ENCODE data around the gene MYL2.

The MYL2 gene

DNA sequence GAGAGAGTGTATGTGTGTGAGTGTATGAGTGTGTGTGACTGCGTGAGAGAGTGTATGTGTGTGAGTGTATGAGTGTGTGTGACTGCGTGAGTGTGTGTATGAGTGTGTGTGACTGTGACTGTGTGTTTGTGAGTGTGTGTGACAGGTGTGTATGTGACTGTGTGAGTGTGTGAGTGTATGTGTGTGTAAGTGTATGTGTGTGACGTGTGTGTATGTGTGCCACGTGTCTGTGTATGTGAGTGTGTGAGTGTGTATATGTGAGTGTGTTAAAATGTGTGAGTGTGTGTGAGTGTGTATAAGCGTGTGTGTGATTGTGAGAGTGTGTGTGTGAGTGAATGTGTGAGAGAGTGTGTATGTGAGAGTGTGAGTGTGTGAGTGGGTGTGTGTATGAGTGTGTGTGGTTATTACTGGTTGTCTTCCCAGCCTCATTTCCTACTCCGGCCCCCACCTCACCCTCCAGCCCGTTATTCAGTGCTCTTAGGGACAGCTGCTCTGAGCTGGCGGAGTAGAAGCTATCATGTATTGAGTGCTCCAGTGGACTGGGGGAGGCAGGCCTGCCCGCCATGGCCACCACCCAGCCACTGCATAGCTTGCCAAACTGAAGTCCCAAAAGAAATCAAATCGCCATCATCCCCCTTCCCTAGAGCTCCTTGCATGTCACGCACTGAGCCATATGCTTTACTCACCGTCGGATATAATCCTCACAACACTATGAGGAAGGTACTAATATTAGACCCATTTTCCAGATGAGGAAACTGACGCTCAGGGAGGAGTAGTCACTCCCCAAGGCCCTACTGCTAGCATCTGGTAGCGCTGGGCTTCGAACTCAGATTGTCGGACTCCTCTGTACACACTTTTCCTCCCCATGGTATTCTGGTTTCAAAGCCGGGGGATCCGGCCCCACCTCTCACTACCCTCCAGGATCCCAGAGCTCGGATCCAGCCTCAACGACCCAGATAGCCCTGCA, 10.3 kb upstream of the MYL2 start:
- no peak for DNase-seq (ENCODE audit: low read depth in 1 of 2, low spot score in 1 of 2)

DNA sequence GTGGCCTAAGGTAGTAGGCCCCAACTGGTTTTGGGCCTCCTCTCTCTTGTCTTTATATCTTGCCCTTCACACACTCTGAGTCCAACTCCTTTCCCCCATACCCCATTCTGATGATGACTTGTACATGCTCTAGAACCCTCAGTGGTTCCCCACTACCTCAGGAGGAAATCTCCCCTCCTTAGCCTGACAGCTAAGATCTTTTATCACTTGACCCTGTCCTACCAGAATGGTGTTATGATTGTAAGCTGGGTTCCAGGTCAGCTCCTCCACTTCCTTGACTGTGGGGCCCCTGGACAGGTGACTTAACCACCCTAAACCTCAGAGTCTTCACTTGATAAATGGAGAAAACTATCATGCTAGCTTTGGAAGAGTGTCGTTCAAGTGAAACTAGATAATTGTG, 9.4 kb upstream of the MYL2 start:
- DNase-seq (ENCODE audit: low read depth in 1 of 2, low spot score in 1 of 2) = no peak

DNA sequence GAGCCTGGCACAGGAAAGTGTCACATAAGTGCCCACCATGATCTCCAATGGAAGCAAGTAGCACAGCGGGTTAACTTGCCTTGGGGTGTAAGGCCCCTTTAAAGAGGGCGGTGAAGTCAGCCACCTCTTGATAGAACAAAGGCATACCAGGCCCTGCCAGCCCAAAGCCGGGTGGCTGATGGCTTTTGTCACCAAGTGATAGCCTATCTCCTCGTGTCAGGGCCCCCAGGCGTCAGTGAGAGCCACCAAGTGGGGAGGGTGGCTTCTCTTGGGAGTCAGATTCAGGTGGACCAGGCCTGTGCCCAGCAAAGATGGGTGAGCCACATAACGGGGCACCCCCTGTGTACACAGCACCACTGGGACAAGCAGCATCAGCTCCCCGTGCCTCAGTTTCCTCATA, 8.3 kb upstream of the MYL2 start:
- no peak for DNase-seq (ENCODE audit: low read depth in 1 of 2, low spot score in 1 of 2)

DNA sequence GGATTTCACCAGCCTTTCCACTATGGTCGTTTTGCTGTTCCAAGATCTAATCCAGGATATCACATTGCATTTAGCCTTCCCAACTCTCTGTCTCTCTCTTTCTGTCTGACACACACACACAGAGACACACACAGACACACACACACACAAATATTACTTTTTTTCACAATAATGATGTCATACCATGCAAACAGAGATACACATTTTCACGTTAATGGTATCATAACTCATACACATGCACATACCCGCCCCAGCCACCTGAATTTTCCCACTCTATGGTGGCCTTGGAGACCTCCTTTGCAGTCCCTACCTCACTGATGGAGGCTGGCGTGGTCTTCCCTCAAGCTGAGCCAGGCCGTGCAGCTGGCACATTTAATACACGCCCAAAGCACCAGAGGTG, 7.2 kb upstream of the MYL2 start:
- DNase-seq (ENCODE audit: low read depth in 1 of 2, low spot score in 1 of 2) = no peak

DNA sequence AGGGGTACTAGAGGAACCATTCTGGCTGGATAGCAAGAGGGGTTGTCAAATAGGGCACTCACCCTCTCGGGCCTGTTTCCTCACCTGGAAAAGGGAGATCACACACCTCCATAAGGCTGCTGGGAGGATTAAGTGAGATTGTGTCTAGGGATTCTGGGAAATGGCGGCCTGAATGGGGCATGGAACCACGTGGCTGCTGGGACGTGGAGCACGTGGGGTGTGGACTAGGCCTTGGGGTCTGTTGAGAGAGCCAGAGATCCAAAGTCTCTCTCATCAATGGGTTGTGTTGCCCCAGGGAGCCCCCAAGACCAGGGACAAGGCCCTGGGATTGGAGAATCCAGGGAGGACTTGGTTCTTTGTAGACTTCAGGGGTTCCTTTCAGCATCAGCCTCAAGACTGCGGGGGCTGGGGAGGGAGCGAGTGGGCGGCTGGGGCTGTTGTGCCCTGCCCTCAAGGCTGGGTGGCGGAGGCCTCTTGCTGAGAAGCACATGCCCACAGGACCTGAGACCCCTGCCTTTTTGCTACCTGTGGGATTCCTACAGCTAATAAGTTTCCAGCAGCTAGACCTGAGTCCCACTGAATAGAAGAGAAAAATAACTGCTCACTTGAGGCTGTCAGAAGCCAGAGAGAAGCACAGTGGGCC, 3.4 kb upstream of the MYL2 start:
- DNase-seq (ENCODE audit: low read depth in 1 of 2, low spot score in 1 of 2) = no peak

DNA sequence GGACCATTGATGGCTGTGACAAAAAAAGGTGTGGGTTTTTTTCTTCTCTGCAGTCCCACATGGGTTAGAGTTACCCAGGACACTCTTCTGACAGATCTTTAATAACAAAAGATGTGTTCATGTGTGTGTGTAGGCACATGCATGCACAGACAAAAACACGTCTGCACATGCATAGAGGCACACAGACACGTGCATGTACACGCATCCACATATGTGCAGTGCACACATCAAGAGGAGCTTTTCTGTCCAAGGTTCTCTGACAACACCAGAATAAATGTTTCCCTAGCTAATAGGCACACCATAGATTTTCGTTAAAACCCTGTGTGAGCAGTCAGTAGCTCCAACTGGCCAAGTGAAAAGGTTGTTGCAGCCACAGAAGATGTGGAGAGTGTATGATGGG, 2.8 kb upstream of the MYL2 start:
- DNase-seq (ENCODE audit: low read depth in 1 of 2, low spot score in 1 of 2) = no peak

DNA sequence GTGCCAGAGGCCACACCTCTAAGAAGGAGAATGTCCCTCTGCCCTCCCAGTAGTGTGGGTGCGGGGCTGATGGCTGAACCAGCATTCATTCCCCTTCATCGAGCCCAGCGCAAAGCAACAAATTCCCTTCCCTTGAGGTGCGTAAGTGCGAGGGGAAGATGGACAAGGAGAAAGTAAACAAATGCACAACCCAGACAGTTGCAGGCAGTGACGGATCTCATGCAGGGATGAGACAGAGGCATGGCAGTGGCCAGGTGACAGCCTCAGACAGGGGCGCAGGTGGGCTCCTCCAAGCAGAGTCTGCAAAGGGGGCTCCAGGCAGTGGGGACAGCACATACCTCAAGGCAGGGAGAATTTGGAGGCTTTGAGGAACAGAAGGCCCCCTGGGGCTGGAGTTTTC, 2.3 kb upstream of the MYL2 start:
- DNase-seq (ENCODE audit: low read depth in 1 of 2, low spot score in 1 of 2) = no peak

DNA sequence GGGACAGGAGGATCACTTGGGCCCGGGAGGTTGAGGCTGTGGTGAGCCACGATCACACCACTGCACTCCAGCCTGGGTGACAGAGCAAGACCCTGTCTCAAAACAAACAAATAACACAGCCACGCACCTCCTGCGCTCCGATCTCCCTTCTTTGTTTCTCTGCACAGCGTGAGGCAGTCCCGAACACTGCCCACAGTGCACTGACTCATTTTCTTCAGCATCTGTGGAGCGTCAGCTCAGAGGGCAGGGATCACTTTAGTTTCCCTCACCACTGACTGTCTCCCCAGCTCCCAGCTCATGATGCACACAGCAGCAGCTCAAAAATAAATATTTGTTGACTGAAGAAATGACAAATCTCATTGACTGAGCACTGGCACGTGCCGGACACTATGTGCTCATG, 883 bp upstream of the MYL2 start:
- DNase-seq (ENCODE audit: low read depth in 1 of 2, low spot score in 1 of 2) = no peak

DNA sequence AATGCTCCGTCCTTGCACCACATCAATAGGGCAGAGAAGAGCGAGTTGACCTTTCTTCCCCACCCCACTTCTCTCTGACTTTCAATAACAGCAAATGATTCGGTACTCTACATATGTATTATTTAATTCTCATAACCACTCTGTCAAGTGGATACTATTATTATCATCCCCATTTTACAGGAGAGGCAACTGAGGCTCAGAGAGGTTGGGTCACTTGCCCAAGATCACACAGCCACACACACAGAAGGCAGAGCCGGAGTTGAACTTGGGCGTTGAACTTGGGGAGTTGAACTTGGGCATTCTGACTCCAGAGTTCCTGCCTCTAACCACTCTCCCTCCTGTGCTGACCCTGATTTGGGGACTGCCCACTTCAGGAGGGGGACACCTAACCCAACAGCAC, 659 bp downstream of the MYL2 start:
- no peak for DNase-seq (ENCODE audit: low read depth in 1 of 2, low spot score in 1 of 2)

DNA sequence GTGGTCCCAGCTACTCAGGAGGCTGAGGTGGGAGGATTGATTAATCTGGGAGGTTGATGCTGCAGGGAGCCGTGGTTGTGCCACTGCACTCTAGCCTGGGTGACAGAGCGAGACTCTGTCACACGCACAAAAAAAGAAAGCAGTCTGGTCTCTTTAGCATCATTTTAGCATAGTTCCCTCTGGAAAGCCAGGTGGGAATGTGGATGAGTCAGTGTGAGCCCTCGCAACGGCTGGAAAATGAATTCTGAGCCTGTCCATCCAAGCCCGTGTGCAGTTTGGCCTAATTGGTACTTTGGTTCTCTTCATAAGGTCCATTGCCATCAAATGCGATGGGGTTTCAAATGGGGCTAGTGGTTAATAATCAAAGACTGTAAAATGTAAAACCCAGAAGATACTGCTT, 2.4 kb downstream of the MYL2 start:
- DNase-seq (ENCODE audit: low read depth in 1 of 2, low spot score in 1 of 2) = no peak

DNA sequence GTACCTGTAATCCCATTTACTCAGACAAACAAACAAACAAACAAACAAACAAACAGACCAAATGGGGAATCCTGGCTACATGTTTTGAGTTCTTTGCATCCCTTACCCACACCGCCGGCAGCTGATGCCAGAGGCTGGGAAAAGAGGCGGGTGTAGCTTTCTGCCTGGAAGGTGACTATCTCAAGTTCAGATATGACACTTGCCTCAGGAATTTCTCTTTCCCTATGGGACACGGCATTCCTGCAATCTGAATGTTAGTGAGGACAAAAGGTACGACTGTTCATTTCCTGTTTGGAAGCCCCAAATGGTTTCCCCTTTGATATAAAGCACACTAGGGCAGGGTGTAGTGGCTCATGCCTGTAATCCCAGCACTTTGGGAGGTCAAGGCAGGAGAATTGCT, 2.9 kb downstream of the MYL2 start:
- no peak for DNase-seq (ENCODE audit: low read depth in 1 of 2, low spot score in 1 of 2)

DNA sequence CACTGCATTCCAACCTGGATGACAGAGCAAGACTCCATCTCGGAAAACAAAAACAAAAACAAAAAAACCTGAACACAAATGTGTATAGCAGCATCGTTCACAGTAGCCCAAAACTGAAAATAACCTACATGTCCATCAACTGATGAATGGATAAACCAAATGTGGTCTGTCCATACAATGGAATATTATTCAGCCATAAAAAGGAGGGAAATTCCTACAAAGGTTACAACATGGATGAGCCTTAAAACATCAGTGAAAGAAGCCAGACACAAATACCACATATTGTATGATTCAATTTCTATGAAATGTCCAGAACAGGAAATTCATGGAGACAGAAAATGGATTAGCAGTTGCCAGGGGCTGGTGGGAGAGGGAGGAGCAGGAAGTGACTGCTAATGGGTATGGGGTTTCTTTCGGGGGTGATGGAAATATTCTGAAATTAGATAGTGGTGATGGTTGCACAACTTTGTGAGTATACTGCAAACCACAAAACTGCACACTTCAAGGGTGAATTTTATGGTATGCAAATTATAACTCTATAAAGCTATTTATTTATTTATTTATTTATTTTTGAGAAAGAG, 4.0 kb downstream of the MYL2 start:
- no peak for DNase-seq (ENCODE audit: low read depth in 1 of 2, low spot score in 1 of 2)

DNA sequence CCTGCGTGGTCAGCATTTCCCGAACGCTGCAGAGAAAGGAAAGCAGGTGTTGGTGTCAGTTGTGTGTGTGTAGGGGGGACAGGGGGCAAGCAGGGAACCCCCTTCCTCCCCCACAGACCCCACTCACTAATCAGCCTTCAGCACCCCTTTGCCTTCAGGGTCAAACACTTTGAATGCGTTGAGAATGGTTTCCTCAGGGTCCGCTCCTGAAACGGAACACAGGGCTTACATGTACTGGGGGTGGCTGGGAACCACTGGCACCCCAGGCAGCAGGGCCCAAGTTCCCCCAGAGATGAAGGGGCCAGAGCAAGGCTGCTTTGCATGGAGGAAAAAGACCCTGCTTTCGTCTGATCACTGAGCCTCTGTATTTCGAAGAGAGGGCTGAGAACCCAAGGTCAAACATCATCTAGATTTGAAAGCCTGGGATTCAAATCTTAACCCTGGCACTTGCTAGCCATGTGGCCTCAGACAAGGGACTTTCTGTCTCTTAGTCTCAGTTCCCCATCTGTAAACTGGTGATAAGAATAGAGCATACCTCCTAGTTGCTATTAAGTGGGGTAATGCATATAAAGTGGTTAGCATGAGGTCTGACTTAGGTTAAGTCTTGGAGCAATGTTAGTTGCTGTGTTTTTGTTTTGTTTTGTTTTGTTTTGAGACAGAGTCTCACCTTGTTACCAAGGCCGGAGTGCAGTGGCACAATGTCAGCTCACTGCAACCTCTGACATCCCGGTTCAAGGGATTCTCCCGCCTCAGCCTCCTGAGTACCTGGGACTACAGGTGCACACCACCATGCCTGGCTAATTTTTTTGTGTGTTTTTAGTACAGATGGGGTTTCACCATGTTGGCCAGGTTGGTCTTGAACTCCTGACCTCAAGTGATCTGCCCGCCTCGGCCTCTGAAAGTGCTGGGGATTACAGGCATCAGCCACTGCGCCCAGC, 7.0 kb downstream of the MYL2 start:
- DNase-seq (ENCODE audit: low read depth in 1 of 2, low spot score in 1 of 2) = no peak

DNA sequence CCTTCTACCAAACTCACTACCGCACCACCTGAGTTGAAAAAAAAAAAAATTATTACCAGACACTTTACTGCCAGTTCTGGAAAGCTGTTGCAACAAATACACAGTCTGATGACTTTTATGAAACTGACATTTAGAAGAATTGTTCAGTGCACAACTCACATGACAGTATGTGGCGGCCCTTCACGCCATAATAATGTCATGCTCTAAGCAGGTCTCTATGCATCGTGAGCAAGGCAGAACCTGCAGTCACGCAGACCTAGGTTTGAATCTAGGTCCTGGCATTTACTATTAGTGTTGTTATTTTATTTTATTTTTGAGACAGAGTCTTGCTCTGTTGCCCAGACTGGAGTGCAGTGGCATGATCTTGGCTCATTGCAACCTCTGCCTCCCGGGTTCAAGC, 8.1 kb downstream of the MYL2 start:
- no peak for DNase-seq (ENCODE audit: low read depth in 1 of 2, low spot score in 1 of 2)

DNA sequence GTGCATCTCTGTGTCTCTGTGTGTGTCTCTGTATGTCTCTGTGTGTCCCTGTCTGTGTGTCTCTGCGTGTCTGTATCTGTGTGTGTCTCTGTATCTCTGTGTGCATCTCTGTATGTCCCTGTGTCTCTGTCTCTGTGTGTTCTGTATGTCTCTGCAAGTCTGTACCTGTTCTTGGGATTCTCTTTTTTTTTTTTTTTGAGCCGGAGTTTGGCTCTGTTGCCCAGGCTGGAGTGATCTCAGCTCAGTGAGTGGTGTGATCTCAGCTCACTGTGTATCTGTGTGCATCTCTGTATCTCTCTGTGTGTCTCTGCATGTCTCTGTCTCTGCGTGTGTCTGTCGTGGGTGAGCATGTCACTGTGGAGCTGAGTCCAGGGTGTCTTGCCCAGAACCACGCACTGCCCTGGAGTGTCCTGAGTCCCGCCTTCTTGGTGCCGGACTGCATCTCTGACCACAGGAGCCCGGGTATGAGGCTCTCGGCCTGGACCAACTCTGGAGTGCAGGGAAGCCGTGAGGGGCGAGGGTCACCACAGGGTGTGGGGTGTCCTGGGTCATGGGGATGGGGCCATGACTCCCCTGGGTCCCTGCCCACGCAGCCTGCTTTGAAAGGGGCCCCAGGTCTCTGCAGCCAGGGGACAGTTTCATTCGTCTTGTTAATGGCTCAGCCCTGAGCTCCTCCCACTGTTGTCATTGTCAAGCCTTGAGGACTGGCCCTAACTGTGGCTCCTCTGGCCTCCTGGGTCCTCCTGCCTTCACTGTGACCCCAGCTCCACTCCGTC, 11.8 kb downstream of the MYL2 start:
- DNase-seq (ENCODE audit: low read depth in 1 of 2, low spot score in 1 of 2) = no peak

DNA sequence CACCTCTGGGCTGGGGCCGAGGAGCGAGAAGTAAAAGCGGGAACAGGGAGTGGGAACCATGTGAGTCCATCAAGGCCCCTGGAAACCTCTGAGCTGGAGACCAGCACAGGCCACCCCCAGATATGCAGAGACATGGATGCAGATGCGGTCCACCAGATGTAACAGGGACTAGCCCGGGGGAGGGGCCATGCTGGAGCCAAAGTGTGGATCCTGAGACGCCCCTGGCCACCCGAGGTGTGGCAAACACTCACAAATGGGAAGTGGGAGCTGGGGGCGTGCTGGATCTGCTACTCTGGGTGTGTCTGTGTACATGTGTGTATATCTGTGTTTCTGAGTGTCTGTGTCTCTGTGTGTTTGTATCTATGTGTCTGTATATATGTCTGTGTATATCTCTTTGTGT, 12.8 kb downstream of the MYL2 start:
- DNase-seq (ENCODE audit: low read depth in 1 of 2, low spot score in 1 of 2) = no peak

DNA sequence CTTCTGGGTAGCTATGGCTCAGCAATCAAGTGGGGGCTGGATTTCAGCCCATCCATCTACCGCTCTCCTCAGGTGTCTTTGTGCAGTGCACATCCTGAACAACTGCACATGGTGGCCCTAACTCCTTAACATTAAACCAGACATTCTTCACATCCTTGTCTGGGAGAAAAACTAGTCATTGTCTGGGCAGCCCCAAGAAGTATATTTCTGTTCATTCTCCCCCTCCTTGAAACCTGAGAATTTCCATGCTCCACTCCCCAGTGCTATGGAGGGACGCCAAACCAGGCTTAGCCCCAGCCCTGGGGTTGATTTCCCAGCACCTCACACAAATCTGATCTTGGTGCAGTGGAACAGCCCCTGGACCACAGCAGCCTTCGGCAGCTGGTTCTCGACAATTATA, 13.4 kb downstream of the MYL2 start:
- DNase-seq (ENCODE audit: low read depth in 1 of 2, low spot score in 1 of 2) = no peak

DNA sequence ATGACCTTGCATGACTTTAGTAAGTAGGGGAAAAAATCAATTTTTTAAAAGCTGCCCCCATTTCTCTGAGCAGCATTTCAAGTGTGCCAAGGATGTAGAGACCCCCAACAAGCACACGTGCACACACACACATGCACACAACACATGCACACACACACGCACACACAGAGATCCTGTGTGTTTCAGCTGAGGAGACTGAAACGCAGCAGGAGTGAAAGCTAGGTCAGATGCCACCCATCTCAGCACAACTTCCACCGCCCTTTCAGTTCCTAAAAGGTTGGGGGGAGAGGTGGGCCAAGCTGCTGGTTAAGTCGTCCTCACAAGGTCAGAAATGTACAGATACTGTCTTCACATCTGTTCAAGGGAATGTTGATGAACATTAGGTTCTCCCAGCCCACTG, 13.9 kb downstream of the MYL2 start:
- no peak for DNase-seq (ENCODE audit: low read depth in 1 of 2, low spot score in 1 of 2)

DNA sequence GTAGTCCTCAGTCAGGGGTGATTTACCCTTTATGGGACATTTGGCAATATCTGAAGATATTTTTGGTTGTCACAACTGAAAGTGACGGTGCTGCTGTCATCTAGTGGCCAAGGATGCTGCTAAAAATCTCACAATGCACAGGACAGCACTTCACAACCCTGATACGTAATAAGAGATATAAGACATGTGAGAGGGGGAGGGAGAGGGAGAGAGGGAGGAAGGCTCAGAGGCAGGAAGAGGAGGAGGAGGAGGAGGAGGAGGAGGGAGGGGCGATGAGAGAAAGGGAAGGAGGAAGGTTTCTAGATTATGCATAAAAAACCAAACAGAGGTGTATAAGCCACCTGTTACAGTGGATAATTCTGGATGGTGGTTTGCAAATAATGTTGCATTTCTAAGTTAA, 14.3 kb downstream of the MYL2 start:
- no peak for DNase-seq (ENCODE audit: low read depth in 1 of 2, low spot score in 1 of 2)

DNA sequence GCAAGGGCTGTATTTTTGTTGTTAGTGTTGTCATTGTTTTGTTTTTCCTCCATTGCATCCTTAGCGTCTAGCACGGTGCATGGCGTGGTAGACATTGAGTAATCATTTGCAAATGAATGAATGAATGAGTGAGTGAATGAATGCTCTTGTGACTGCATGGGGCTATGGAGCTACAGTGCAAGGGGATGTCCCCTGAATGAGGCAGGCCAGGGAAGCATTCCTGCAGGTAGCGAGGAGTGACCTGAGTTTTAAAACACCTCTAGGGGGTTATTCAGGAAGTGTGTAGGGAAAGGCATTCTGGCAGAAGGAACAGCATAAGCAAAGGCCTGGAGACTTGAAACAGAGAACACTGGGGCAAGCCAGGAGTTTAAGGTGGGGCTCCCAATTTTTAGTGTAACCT, 16.9 kb downstream of the MYL2 start:
- DNase-seq (ENCODE audit: low read depth in 1 of 2, low spot score in 1 of 2) = no peak

DNA sequence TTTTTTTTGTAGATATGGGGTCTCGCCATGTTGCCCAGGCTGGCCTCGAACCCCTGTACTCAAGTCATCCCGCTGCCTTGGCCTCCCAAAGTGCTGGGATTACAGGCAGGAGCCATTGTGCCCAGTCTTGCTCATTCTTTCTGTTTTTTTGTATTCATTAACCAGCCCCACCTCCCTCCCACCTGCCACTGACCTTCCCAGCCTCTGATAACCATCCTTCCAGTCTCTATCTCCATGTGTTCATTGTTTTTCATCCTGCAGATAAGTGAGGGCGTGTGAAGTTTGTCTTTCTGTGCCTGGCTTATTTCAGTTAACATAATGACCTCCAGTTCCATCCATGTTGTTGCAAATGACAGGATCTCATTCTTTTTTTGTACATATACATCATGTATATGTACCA, 19.0 kb downstream of the MYL2 start:
- no peak for DNase-seq (ENCODE audit: low read depth in 1 of 2, low spot score in 1 of 2)

Data from stimulated activated CD4-positive, alpha-beta T cell treated with anti-CD3 and anti-CD28 coated beads, Interleukin-15, amount 100 ng/mL, for 1 hour (primary cell).